ENCODE measurements around the gene ATG101. TPM values are rescaled to one million over a fixed set of nuclear protein-coding genes. Genes with fewer than 3 reads are reported as not detected.

ATG101 gene
- total and polyA plus RNA-seq, 4 donors, result 12.9 to 31.8 (median 29.4) TPM

DNA sequence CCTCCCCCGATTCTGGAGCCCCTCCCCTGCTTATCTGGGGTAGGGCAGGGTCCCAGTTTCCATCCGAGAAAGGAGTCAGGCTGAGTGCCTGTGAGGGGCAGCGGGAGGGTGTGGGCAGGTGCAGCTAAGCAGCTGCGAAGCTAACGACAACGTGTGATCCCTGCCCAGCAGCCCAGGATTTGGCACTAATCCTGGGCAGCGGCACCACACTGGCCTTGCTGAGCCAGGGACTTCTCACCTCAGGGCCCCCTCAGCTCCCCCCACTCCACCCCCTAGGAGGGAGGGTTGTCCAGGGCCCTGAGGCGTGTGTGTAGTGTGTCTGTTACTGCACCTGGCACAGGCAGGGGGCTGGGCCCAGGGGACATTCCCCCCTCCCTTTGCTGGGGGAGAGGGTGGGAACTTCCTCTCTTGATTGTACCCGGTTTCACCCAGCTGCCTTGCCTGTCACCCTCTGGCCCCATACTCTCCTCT, 11.5 kb downstream of the ATG101 start:
- H3K27ac ChIP-seq (ENCODE audit: low read depth in 1 of 2, low read length in 2 of 2), result peak overlapping the region; percentile 80 to 81
- peak overlapping the region in 1 of 2 donors; percentile 16 for H3K9ac ChIP-seq (ENCODE audit: low read depth in 1 of 2, low read length in 2 of 2)
- H3K27me3 ChIP-seq (ENCODE audit: control insufficient read depth in 4 of 4, insufficient read depth in 4 of 4, low read length in 3 of 4), result no peaks in the 10 kb centered on the region
- TF ChIP-seq FOXA2 (IDR thresholded peaks at IDR 0.05) (no peak), HNF4G (IDR thresholded peaks at IDR 0.05) (no peak), FOXA1 (IDR thresholded peaks at IDR 0.05) (no peak), HNF4A (conservative IDR thresholded peaks at IDR 0.05) (no peak), YY1 (IDR thresholded peaks at IDR 0.05) (no peak), JUND (IDR thresholded peaks at IDR 0.05) (no peak)
- H3K4me1 ChIP-seq (ENCODE audit: control insufficient read depth in 4 of 4, insufficient read depth in 4 of 4, low read length in 3 of 4), result peaks cover 8 to 39% (median 26%) of the 10 kb centered on the region in 4 donors
- peaks cover 5 to 24% (median 15%) of the 10 kb centered on the region in 4 donors for H3K36me3 ChIP-seq (ENCODE audit: control insufficient read depth in 4 of 4, insufficient read depth in 3 of 4, low read depth in 1 of 4, low read length in 3 of 4)
- H3K4me3 ChIP-seq (ENCODE audit: low read depth in 1 of 3, low read length in 3 of 3), result no peak overlapping the region
- DNase-seq (ENCODE audit: low spot score), result no peak
- no peaks in the 10 kb centered on the region for H3K9me3 ChIP-seq (ENCODE audit: control insufficient read depth in 4 of 4, low read length in 3 of 4)
- 22% methylated on average over 9 of the region's 9 CpGs for WGBS

DNA sequence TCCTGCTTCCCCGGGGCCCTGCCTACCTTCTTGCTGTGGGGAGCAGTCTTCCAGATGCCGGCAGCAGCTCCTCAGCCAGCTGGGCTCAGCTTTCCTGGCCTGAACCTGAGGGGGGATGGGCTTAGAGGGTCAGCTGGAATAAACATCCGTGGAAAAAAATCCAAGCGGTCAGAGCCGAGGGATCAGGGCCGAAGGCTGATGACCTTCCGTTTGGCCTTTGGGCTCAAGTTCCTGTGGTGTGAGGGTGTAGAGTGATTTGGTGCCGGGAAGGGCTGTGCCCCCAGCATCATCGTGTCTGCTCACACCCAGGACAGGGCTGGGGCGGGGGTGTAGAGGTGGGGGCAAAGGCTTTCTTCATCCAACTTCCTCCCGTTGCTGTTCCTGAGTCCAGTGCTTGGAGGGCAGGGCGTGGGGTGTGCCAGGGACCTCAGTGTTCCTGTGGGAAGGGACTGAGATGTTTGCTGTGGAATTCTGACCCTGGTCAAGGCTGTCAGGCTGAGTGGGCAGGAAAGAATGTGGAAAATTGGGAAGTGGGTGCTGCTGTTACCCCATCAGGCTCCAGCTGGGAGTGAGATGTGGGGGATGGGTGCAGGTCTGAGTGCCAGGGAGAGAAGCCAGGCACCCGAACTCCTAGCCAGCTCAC, 12.4 kb downstream of the ATG101 start:
- peak overlapping the region in 1 of 3 donors; percentile 4 for H3K4me3 ChIP-seq (ENCODE audit: low read depth in 1 of 3, low read length in 3 of 3)

More for the DNA sequence above, 12.4 kb downstream of the ATG101 start:
- H3K9me3 ChIP-seq (ENCODE audit: control insufficient read depth in 4 of 4, low read length in 3 of 4), result no peaks in the 10 kb centered on the region
- peaks cover 8 to 43% (median 26%) of the 10 kb centered on the region in 4 donors for H3K4me1 ChIP-seq (ENCODE audit: control insufficient read depth in 4 of 4, insufficient read depth in 4 of 4, low read length in 3 of 4)
- H3K9ac ChIP-seq (ENCODE audit: low read depth in 1 of 2, low read length in 2 of 2), result no peak overlapping the region
- peak overlapping the region; percentile 80 to 81 for H3K27ac ChIP-seq (ENCODE audit: low read depth in 1 of 2, low read length in 2 of 2)
- H3K36me3 ChIP-seq (ENCODE audit: control insufficient read depth in 4 of 4, insufficient read depth in 3 of 4, low read depth in 1 of 4, low read length in 3 of 4), result peaks cover 0 to 15% (median 8%) of the 10 kb centered on the region in 4 donors
- TF ChIP-seq HNF4A (conservative IDR thresholded peaks at IDR 0.05) (peak; percentile 76 to 89), NR2F2 (IDR thresholded peaks at IDR 0.05) (peak; percentile 100), FOXA1 (IDR thresholded peaks at IDR 0.05) (no peak), TAF1 (conservative IDR thresholded peaks at IDR 0.05) (no peak), RXRA (IDR thresholded peaks at IDR 0.05) (peak; percentile 94 to 97), JUND (IDR thresholded peaks at IDR 0.05) (no peak), YY1 (IDR thresholded peaks at IDR 0.05) (no peak), EGR1 (IDR thresholded peaks at IDR 0.05; ENCODE audit: low read depth in 2 of 2) (no peak), SP1 (IDR thresholded peaks at IDR 0.05) (peak; percentile 91), GABPA (IDR thresholded peaks at IDR 0.05 in 1 of 2, conservative IDR thresholded peaks at IDR 0.05 in 1 of 2) (peak in 1 of 2 donors; percentile 50), FOXA2 (IDR thresholded peaks at IDR 0.05) (no peak), RAD21 (IDR thresholded peaks at IDR 0.05) (peak; percentile 39 to 42), HNF4G (IDR thresholded peaks at IDR 0.05) (peak; percentile 27)
- TF ChIP-seq, protein P1, sequence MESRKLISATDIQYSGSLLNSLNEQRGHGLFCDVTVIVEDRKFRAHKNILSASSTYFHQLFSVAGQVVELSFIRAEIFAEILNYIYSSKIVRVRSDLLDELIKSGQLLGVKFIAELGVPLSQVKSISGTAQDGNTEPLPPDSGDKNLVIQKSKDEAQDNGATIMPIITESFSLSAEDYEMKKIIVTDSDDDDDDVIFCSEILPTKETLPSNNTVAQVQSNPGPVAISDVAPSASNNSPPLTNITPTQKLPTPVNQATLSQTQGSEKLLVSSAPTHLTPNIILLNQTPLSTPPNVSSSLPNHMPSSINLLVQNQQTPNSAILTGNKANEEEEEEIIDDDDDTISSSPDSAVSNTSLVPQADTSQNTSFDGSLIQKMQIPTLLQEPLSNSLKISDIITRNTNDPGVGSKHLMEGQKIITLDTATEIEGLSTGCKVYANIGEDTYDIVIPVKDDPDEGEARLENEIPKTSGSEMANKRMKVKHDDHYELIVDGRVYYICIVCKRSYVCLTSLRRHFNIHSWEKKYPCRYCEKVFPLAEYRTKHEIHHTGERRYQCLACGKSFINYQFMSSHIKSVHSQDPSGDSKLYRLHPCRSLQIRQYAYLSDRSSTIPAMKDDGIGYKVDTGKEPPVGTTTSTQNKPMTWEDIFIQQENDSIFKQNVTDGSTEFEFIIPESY (IDR thresholded peaks at IDR 0.05), result no peak
- TF ChIP-seq, protein P2, sequence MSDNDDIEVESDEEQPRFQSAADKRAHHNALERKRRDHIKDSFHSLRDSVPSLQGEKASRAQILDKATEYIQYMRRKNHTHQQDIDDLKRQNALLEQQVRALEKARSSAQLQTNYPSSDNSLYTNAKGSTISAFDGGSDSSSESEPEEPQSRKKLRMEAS (IDR thresholded peaks at IDR 0.05), result no peak
- TF ChIP-seq, protein P3, sequence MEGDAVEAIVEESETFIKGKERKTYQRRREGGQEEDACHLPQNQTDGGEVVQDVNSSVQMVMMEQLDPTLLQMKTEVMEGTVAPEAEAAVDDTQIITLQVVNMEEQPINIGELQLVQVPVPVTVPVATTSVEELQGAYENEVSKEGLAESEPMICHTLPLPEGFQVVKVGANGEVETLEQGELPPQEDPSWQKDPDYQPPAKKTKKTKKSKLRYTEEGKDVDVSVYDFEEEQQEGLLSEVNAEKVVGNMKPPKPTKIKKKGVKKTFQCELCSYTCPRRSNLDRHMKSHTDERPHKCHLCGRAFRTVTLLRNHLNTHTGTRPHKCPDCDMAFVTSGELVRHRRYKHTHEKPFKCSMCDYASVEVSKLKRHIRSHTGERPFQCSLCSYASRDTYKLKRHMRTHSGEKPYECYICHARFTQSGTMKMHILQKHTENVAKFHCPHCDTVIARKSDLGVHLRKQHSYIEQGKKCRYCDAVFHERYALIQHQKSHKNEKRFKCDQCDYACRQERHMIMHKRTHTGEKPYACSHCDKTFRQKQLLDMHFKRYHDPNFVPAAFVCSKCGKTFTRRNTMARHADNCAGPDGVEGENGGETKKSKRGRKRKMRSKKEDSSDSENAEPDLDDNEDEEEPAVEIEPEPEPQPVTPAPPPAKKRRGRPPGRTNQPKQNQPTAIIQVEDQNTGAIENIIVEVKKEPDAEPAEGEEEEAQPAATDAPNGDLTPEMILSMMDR (IDR thresholded peaks at IDR 0.05; ENCODE audit: low read depth, low read length, missing input control), result no peak
- TF ChIP-seq, protein P4, sequence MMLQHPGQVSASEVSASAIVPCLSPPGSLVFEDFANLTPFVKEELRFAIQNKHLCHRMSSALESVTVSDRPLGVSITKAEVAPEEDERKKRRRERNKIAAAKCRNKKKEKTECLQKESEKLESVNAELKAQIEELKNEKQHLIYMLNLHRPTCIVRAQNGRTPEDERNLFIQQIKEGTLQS (IDR thresholded peaks at IDR 0.05), result peak; percentile 12
- TF ChIP-seq, protein P5, sequence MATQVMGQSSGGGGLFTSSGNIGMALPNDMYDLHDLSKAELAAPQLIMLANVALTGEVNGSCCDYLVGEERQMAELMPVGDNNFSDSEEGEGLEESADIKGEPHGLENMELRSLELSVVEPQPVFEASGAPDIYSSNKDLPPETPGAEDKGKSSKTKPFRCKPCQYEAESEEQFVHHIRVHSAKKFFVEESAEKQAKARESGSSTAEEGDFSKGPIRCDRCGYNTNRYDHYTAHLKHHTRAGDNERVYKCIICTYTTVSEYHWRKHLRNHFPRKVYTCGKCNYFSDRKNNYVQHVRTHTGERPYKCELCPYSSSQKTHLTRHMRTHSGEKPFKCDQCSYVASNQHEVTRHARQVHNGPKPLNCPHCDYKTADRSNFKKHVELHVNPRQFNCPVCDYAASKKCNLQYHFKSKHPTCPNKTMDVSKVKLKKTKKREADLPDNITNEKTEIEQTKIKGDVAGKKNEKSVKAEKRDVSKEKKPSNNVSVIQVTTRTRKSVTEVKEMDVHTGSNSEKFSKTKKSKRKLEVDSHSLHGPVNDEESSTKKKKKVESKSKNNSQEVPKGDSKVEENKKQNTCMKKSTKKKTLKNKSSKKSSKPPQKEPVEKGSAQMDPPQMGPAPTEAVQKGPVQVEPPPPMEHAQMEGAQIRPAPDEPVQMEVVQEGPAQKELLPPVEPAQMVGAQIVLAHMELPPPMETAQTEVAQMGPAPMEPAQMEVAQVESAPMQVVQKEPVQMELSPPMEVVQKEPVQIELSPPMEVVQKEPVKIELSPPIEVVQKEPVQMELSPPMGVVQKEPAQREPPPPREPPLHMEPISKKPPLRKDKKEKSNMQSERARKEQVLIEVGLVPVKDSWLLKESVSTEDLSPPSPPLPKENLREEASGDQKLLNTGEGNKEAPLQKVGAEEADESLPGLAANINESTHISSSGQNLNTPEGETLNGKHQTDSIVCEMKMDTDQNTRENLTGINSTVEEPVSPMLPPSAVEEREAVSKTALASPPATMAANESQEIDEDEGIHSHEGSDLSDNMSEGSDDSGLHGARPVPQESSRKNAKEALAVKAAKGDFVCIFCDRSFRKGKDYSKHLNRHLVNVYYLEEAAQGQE (IDR thresholded peaks at IDR 0.05), result peak; percentile 57
- H3K27me3 ChIP-seq (ENCODE audit: control insufficient read depth in 4 of 4, insufficient read depth in 4 of 4, low read length in 3 of 4), result no peaks in the 10 kb centered on the region
- DNase-seq (ENCODE audit: low spot score), result peak; percentile 52
- 23% methylated on average over 13 of the region's 13 CpGs for WGBS

Measured in liver (tissue), 9 donors.